ENCODE data around the gene MRPL40. TPM values are rescaled to one million over a fixed set of nuclear protein-coding genes. Genes with fewer than 3 reads are reported as not detected.

MRPL40 gene
- total and polyA plus RNA-seq, 4 donors: 13.9 to 38.1 (median 26.9) TPM

DNA sequence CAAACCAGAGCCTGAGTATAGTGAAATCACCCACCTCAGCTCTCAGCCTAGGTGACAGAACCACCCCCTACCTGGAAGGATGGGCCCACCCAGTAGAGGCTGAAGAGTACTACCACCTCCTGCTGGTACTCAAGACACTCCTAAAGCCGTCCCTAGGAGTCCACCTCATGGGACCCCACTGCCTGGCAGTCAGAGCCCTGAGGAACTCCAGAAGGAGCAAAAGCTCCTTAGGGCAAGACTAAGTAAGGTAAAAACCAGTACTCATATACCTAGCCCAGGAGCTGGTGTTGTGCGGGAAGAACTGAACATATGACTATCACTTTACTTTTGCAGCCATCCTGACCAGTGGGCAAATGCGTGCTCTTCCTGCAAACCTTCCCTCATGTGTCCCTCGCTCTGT lies 37.1 kb upstream of the MRPL40 start:
- no peaks in the 10 kb centered on the region for H3K4me1 ChIP-seq (ENCODE audit: control insufficient read depth in 1 of 2, insufficient read depth in 2 of 2, low read length in 2 of 2)
- ATAC-seq (ENCODE audit: low FRiP score): no peak
- H3K9me3 ChIP-seq (ENCODE audit: control insufficient read depth, low read length): no peaks in the 10 kb centered on the region
- H3K36me3 ChIP-seq (ENCODE audit: control insufficient read depth in 1 of 2, insufficient read depth in 2 of 2, low read length in 1 of 2): peaks cover 0 to 16% of the 10 kb centered on the region in 2 donors
- no peaks in the 10 kb centered on the region for H3K27me3 ChIP-seq (ENCODE audit: control insufficient read depth in 1 of 2, insufficient read depth in 2 of 2, low read length in 1 of 2)
- intact Hi-C loops (cut with DNase I): no loop called here
- H3K27ac ChIP-seq (ENCODE audit: low read depth in 1 of 2, low read length in 2 of 2): no peak overlapping the region
- DNase-seq: no peak
- no peak overlapping the region for H3K4me3 ChIP-seq (ENCODE audit: low read length in 2 of 2)
- WGBS, 2 donors: 92 to 98% methylated on average over 4 of the region's 4 CpGs

GRCh38 chr22:19396561-19396933 lies 35.8 kb upstream of the MRPL40 start:
- Histone ChIP-seq H3K27me3 (ENCODE audit: control insufficient read depth in 1 of 2, insufficient read depth in 2 of 2, low read length in 1 of 2) (no peaks in the 10 kb centered on the region), H3K4me3 (ENCODE audit: low read length in 2 of 2) (no peak overlapping the region), H3K27ac (ENCODE audit: low read depth in 1 of 2, low read length in 2 of 2) (no peak overlapping the region), H3K36me3 (ENCODE audit: control insufficient read depth in 1 of 2, insufficient read depth in 2 of 2, low read length in 1 of 2) (peaks cover 0 to 16% of the 10 kb centered on the region in 2 donors), H3K9me3 (ENCODE audit: control insufficient read depth, low read length) (no peaks in the 10 kb centered on the region), H3K4me1 (ENCODE audit: control insufficient read depth in 1 of 2, insufficient read depth in 2 of 2, low read length in 2 of 2) (no peaks in the 10 kb centered on the region)
- ATAC-seq (ENCODE audit: low FRiP score): no peak
- intact Hi-C loops (cut with DNase I): no loop called here
- peak in 1 of 2 donors; percentile 55 for DNase-seq
- 90 to 92% methylated on average over 6 of the region's 6 CpGs for WGBS, 2 donors

- ATAC-seq (ENCODE audit: low FRiP score) (no peak), DNase-seq (peak in 1 of 2 donors; percentile 23)
- Histone ChIP-seq H3K36me3 (ENCODE audit: control insufficient read depth in 1 of 2, insufficient read depth in 2 of 2, low read length in 1 of 2) (peaks cover 0 to 16% of the 10 kb centered on the region in 2 donors), H3K27ac (ENCODE audit: low read depth in 1 of 2, low read length in 2 of 2) (no peak overlapping the region), H3K4me3 (ENCODE audit: low read length in 2 of 2) (no peak overlapping the region), H3K4me1 (ENCODE audit: control insufficient read depth in 1 of 2, insufficient read depth in 2 of 2, low read length in 2 of 2) (no peaks in the 10 kb centered on the region), H3K27me3 (ENCODE audit: control insufficient read depth in 1 of 2, insufficient read depth in 2 of 2, low read length in 1 of 2) (no peaks in the 10 kb centered on the region), H3K9me3 (ENCODE audit: control insufficient read depth, low read length) (no peaks in the 10 kb centered on the region)
- intact Hi-C loops (cut with DNase I): no loop called here
- WGBS, 2 donors: 89 to 94% methylated on average over 6 of the region's 6 CpGs
These were observed 35.2 kb upstream of the MRPL40 start for GRCh38 chr22:19396934-19397733.

DNA sequence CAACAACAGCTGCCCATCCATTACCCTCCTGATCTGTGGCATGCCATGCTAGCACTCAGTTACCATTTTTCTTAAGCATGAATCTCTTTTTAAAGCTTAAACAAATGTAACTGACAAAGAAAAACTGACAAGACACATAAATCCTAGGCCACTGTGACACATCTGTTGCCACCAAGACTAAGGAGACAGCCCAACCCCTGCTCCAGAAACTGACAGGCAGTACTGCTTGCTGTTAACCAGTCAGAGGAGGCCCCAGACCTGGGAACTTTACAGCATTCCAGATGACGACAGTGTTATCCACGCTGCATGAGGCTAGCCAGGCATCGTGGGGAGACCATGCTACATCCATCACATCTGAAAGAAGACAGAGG lies 34.6 kb upstream of the MRPL40 start:
- Histone ChIP-seq H3K27ac (ENCODE audit: low read depth in 1 of 2, low read length in 2 of 2) (no peak overlapping the region), H3K4me3 (ENCODE audit: low read length in 2 of 2) (no peak overlapping the region), H3K4me1 (ENCODE audit: control insufficient read depth in 1 of 2, insufficient read depth in 2 of 2, low read length in 2 of 2) (no peaks in the 10 kb centered on the region), H3K36me3 (ENCODE audit: control insufficient read depth in 1 of 2, insufficient read depth in 2 of 2, low read length in 1 of 2) (peaks cover 0 to 13% of the 10 kb centered on the region in 2 donors), H3K9me3 (ENCODE audit: control insufficient read depth, low read length) (no peaks in the 10 kb centered on the region), H3K27me3 (ENCODE audit: control insufficient read depth in 1 of 2, insufficient read depth in 2 of 2, low read length in 1 of 2) (no peaks in the 10 kb centered on the region)
- 81 to 86% methylated on average over 3 of the region's 3 CpGs for WGBS, 2 donors
- intact Hi-C loops (cut with DNase I): no loop called here
- DNase-seq (peak in 1 of 2 donors; percentile 33), ATAC-seq (ENCODE audit: low FRiP score) (no peak)

GRCh38 chr22:19398206-19398605 lies 34.1 kb upstream of the MRPL40 start:
- ATAC-seq (ENCODE audit: low FRiP score) (no peak), DNase-seq (peak in 1 of 2 donors; percentile 35)
- Histone ChIP-seq H3K36me3 (ENCODE audit: control insufficient read depth in 1 of 2, insufficient read depth in 2 of 2, low read length in 1 of 2) (peaks cover 0 to 10% of the 10 kb centered on the region in 2 donors), H3K9me3 (ENCODE audit: control insufficient read depth, low read length) (no peaks in the 10 kb centered on the region), H3K27me3 (ENCODE audit: control insufficient read depth in 1 of 2, insufficient read depth in 2 of 2, low read length in 1 of 2) (no peaks in the 10 kb centered on the region), H3K4me3 (ENCODE audit: low read length in 2 of 2) (no peak overlapping the region), H3K27ac (ENCODE audit: low read depth in 1 of 2, low read length in 2 of 2) (no peak overlapping the region), H3K4me1 (ENCODE audit: control insufficient read depth in 1 of 2, insufficient read depth in 2 of 2, low read length in 2 of 2) (no peaks in the 10 kb centered on the region)
- intact Hi-C loops (cut with DNase I): no loop called here
- 35 to 44% methylated on average over 6 of the region's 6 CpGs for WGBS, 2 donors

DNA sequence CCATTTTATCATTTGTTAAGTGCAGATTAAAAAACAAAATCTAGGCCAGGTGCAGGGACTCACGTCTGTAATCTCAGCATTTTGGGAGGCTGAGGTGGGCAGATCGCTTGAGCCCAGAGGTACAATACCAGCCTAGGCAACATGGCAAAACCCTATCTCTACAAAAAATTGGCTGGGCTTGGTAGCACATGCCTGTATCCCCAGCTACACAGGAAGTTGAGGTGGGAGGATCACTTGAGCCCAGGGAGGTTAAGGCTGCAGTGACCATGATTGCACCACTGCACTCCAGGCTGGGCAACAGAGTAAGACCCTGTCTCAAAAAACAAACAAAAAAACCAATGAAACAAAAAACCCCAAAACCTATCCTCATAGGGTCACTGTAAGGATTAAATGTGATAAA lies 33.7 kb upstream of the MRPL40 start:
- Histone ChIP-seq H3K9me3 (ENCODE audit: control insufficient read depth, low read length) (no peaks in the 10 kb centered on the region), H3K4me3 (ENCODE audit: low read length in 2 of 2) (no peak overlapping the region), H3K36me3 (ENCODE audit: control insufficient read depth in 1 of 2, insufficient read depth in 2 of 2, low read length in 1 of 2) (peaks cover 0 to 10% of the 10 kb centered on the region in 2 donors), H3K4me1 (ENCODE audit: control insufficient read depth in 1 of 2, insufficient read depth in 2 of 2, low read length in 2 of 2) (no peaks in the 10 kb centered on the region), H3K27ac (ENCODE audit: low read depth in 1 of 2, low read length in 2 of 2) (no peak overlapping the region), H3K27me3 (ENCODE audit: control insufficient read depth in 1 of 2, insufficient read depth in 2 of 2, low read length in 1 of 2) (no peaks in the 10 kb centered on the region)
- 78 to 82% methylated on average over 2 of the region's 2 CpGs for WGBS, 2 donors
- intact Hi-C loops (cut with DNase I): no loop called here
- DNase-seq (no peak), ATAC-seq (ENCODE audit: low FRiP score) (no peak)

- no peaks in the 10 kb centered on the region for H3K4me1 ChIP-seq (ENCODE audit: control insufficient read depth in 1 of 2, insufficient read depth in 2 of 2, low read length in 2 of 2)
- peaks cover 0 to 5% of the 10 kb centered on the region in 2 donors for H3K36me3 ChIP-seq (ENCODE audit: control insufficient read depth in 1 of 2, insufficient read depth in 2 of 2, low read length in 1 of 2)
- WGBS, 2 donors: 91 to 92% methylated on average over 6 of the region's 6 CpGs
- ATAC-seq (ENCODE audit: low FRiP score) (no peak), DNase-seq (peak in 1 of 2 donors; percentile 31)
- no peak overlapping the region for H3K4me3 ChIP-seq (ENCODE audit: low read length in 2 of 2)
- intact Hi-C loops (cut with DNase I): no loop called here
- H3K9me3 ChIP-seq (ENCODE audit: control insufficient read depth, low read length): no peaks in the 10 kb centered on the region
- no peak overlapping the region for H3K27ac ChIP-seq (ENCODE audit: low read depth in 1 of 2, low read length in 2 of 2)
- H3K27me3 ChIP-seq (ENCODE audit: control insufficient read depth in 1 of 2, insufficient read depth in 2 of 2, low read length in 1 of 2): no peaks in the 10 kb centered on the region
These were observed 31.5 kb upstream of the MRPL40 start for GRCh38 chr22:19400881-19401280.

GRCh38 chr22:19401483-19401882 lies 30.9 kb upstream of the MRPL40 start:
- H3K27ac ChIP-seq (ENCODE audit: low read depth in 1 of 2, low read length in 2 of 2): no peak overlapping the region
- 96 to 97% methylated on average over 4 of the region's 4 CpGs for WGBS, 2 donors
- DNase-seq (no peak), ATAC-seq (ENCODE audit: low FRiP score) (no peak)
- intact Hi-C loops (cut with DNase I): no loop called here
- H3K36me3 ChIP-seq (ENCODE audit: control insufficient read depth in 1 of 2, insufficient read depth in 2 of 2, low read length in 1 of 2): peaks cover 0 to 6% of the 10 kb centered on the region in 2 donors
- H3K9me3 ChIP-seq (ENCODE audit: control insufficient read depth, low read length): no peaks in the 10 kb centered on the region
- no peaks in the 10 kb centered on the region for H3K4me1 ChIP-seq (ENCODE audit: control insufficient read depth in 1 of 2, insufficient read depth in 2 of 2, low read length in 2 of 2)
- H3K27me3 ChIP-seq (ENCODE audit: control insufficient read depth in 1 of 2, insufficient read depth in 2 of 2, low read length in 1 of 2): no peaks in the 10 kb centered on the region
- no peak overlapping the region for H3K4me3 ChIP-seq (ENCODE audit: low read length in 2 of 2)

GRCh38 chr22:19402642-19403191 lies 29.6 kb upstream of the MRPL40 start:
- intact Hi-C loops (cut with DNase I): no loop called here
- peaks cover 3 to 5% of the 10 kb centered on the region in 2 donors for H3K36me3 ChIP-seq (ENCODE audit: control insufficient read depth in 1 of 2, insufficient read depth in 2 of 2, low read length in 1 of 2)
- H3K9me3 ChIP-seq (ENCODE audit: control insufficient read depth, low read length): no peaks in the 10 kb centered on the region
- H3K4me1 ChIP-seq (ENCODE audit: control insufficient read depth in 1 of 2, insufficient read depth in 2 of 2, low read length in 2 of 2): no peaks in the 10 kb centered on the region
- 94 to 98% methylated on average over 4 of the region's 4 CpGs for WGBS, 2 donors
- DNase-seq (peak in 1 of 2 donors; percentile 21), ATAC-seq (ENCODE audit: low FRiP score) (no peak)
- H3K27me3 ChIP-seq (ENCODE audit: control insufficient read depth in 1 of 2, insufficient read depth in 2 of 2, low read length in 1 of 2): no peaks in the 10 kb centered on the region
- H3K27ac ChIP-seq (ENCODE audit: low read depth in 1 of 2, low read length in 2 of 2): no peak overlapping the region
- no peak overlapping the region for H3K4me3 ChIP-seq (ENCODE audit: low read length in 2 of 2)
